MM.1S (cell line): ENCODE data around the gene ACKR2.

Experiments
- DNase-seq: peaks from one replicate; pipeline ENCODE4 v3.0.0-alpha.2; 2015
- H2AFZ ChIP-seq: fragments of 300-600 bp; sonication (generic); 2 replicates; pipeline ENCODE4 v1.6.0; 2016; ENCODE audit warnings: antibody characterized with exemption, low read length
- H3F3A ChIP-seq: fragments of 300-600 bp; sonication (generic); 2 replicates; pipeline ENCODE4 v1.6.1; 2016; ENCODE audit warnings: mild to moderate bottlenecking, antibody characterized with exemption, low read length, moderate library complexity, mixed read lengths; ENCODE audit not compliant: insufficient read depth
- H3K27ac ChIP-seq: fragments of 300-600 bp; sonication (generic); 2 replicates; pipeline ENCODE4 v1.5.1; 2016; ENCODE audit warnings: mild to moderate bottlenecking, low read length
- H3K27me3 ChIP-seq: fragments of 300-600 bp; sonication (generic); replicated peaks from 2 replicates; pipeline ENCODE4 v1.6.0; 2016; ENCODE audit warnings: low read length; ENCODE audit not compliant: insufficient read depth
- H3K36me3 ChIP-seq: fragments of 300-600 bp; sonication (generic); replicated peaks from 2 replicates; pipeline ENCODE4 v1.6.1; 2016; ENCODE audit warnings: mild to moderate bottlenecking, low read length, mixed read lengths; ENCODE audit not compliant: insufficient read depth
- H3K4me1 ChIP-seq: fragments of 300-600 bp; sonication (generic); 2 replicates; pipeline ENCODE4 v1.6.1; 2016; ENCODE audit warnings: low read length, mixed read lengths
- H3K4me2 ChIP-seq: fragments of 300-600 bp; sonication (generic); 2 replicates; pipeline ENCODE4 v1.6.0; 2016; ENCODE audit warnings: low read depth, low read length
- H3K4me3 ChIP-seq: fragments of 300-600 bp; sonication (generic); 2 replicates; pipeline ENCODE4 v1.5.1; 2016; ENCODE audit warnings: low read length, mixed read lengths
- H3K79me2 ChIP-seq: fragments of 300-600 bp; sonication (generic); 2 replicates; pipeline ENCODE4 v1.6.1; 2016; ENCODE audit warnings: mixed run types, low read length, mixed read lengths
- H3K9ac ChIP-seq: fragments of 300-600 bp; sonication (generic); 2 replicates; pipeline ENCODE4 v1.6.1; 2016; ENCODE audit warnings: low read length, mixed read lengths
- H3K9me2 ChIP-seq: fragments of 300-600 bp; sonication (generic); replicated peaks from 2 replicates; pipeline ENCODE4 v1.6.1; 2016; ENCODE audit warnings: mild to moderate bottlenecking, low read length, mixed read lengths; ENCODE audit not compliant: insufficient read depth
- H3K9me3 ChIP-seq: fragments of 300-600 bp; sonication (generic); replicated peaks from 2 replicates; pipeline ENCODE4 v1.6.1; 2016; ENCODE audit warnings: mild to moderate bottlenecking, low read length, mixed read lengths; ENCODE audit not compliant: insufficient read depth
- H4K20me1 ChIP-seq: fragments of 300-600 bp; sonication (generic); 2 replicates; pipeline ENCODE4 v1.6.1; 2016; ENCODE audit warnings: mild to moderate bottlenecking, low read length, moderate library complexity, mixed read lengths; ENCODE audit not compliant: insufficient read depth
- CTCF ChIP-seq: fragments of 300-600 bp; sonication (generic); IDR thresholded peaks from 2 replicates; pipeline ENCODE4 v1.5.1; 2016; ENCODE audit warnings: antibody characterized with exemption, low read length, mixed read lengths
- EZH2 ChIP-seq: fragments of 300-600 bp; sonication (generic); optimal IDR thresholded peaks from 2 replicates; pipeline ENCODE3; 2017; ENCODE audit warnings: low read depth, mild to moderate bottlenecking, antibody characterized with exemption, low read length, mixed read lengths
- EZH2phosphoT487 ChIP-seq: fragments of 300-600 bp; sonication (generic); IDR thresholded peaks from 2 replicates; pipeline ENCODE4 v1.6.1; 2018; ENCODE audit warnings: antibody characterized with exemption, low read length

The ACKR2 gene

GRCh38 chr3:42853056-42853455, 43.8 kb downstream of the ACKR2 start:
- no peak for TF ChIP-seq EZH2
- no peak for TF ChIP-seq CTCF
- TF ChIP-seq EZH2phosphoT487 = no peak
- Histone ChIP-seq H3K9ac (no peak overlapping the region), H3K4me1 (no peaks in the 10 kb centered on the region), H3K4me2 (no peak overlapping the region), H2AFZ (no peak overlapping the region), H4K20me1 (no peaks in the 10 kb centered on the region), H3K27ac (no peak overlapping the region), H3K27me3 (no peaks in the 10 kb centered on the region), H3K4me3 (no peak overlapping the region), H3K9me3 (no peaks in the 10 kb centered on the region), H3K9me2 (no peaks in the 10 kb centered on the region), H3K79me2 (no peaks in the 10 kb centered on the region), H3K36me3 (no peaks in the 10 kb centered on the region), H3F3A (no peaks in the 10 kb centered on the region)
- DNase-seq = no peak

- TF ChIP-seq EZH2phosphoT487 (no peak), EZH2 (no peak), CTCF (no peak)
- Histone ChIP-seq H3K36me3 (no peaks in the 10 kb centered on the region), H3K4me2 (no peak overlapping the region), H3F3A (no peaks in the 10 kb centered on the region), H3K9me3 (no peaks in the 10 kb centered on the region), H3K27ac (no peak overlapping the region), H3K9me2 (no peaks in the 10 kb centered on the region), H3K4me1 (no peaks in the 10 kb centered on the region), H2AFZ (no peak overlapping the region), H3K9ac (no peak overlapping the region), H3K79me2 (no peaks in the 10 kb centered on the region), H4K20me1 (no peaks in the 10 kb centered on the region), H3K27me3 (no peaks in the 10 kb centered on the region), H3K4me3 (no peak overlapping the region)
- DNase-seq = no peak
Measured at GRCh38 chr3:42853739-42854302, 44.6 kb downstream of the ACKR2 start.

- Histone ChIP-seq H3K79me2 (no peaks in the 10 kb centered on the region), H4K20me1 (no peaks in the 10 kb centered on the region), H3K4me3 (no peak overlapping the region), H3K9me2 (no peaks in the 10 kb centered on the region), H2AFZ (no peak overlapping the region), H3K27ac (no peak overlapping the region), H3K27me3 (no peaks in the 10 kb centered on the region), H3K9ac (no peak overlapping the region), H3K9me3 (no peaks in the 10 kb centered on the region), H3K36me3 (no peaks in the 10 kb centered on the region), H3K4me1 (no peaks in the 10 kb centered on the region), H3K4me2 (no peak overlapping the region), H3F3A (no peaks in the 10 kb centered on the region)
- DNase-seq = no peak
- TF ChIP-seq CTCF = no peak
- no peak for TF ChIP-seq EZH2phosphoT487
- no peak for TF ChIP-seq EZH2
Measured at GRCh38 chr3:42855219-42855546, 45.9 kb downstream of the ACKR2 start.
